Measurements from ENCODE around the gene FAM131B. TPM values are rescaled to one million over a fixed set of nuclear protein-coding genes. Genes with fewer than 3 reads are reported as not detected.

Gene FAM131B
- total and polyA plus RNA-seq, 9 of the 15 experiments (the other 6 are each of a cell fraction or from before 2014, with no cell fraction given) = 0.03 to 0.04 TPM; not detected in 7

- TF ChIP-seq ARID3A (IDR thresholded peaks at IDR 0.05; ENCODE audit: borderline replicate concordance, low read depth, low read length) (no peak), TFE3 (CRISPR knock-in tag; IDR thresholded peaks at IDR 0.05) (no peak), TCF15 (CRISPR knock-in tag; IDR thresholded peaks at IDR 0.05) (no peak), GABPB2 (CRISPR knock-in tag; conservative IDR thresholded peaks at IDR 0.05) (no peak), BMI1 (IDR thresholded peaks at IDR 0.05; ENCODE audit: low read length) (no peak), RBM14 (IDR thresholded peaks at IDR 0.05; ENCODE audit: borderline replicate concordance, insufficient read depth, low read depth, low read length) (no peak), ZNF224 (CRISPR knock-in tag; IDR thresholded peaks at IDR 0.05) (no peak), BDP1 (IDR thresholded peaks at IDR 0.05; ENCODE audit: insufficient read depth, insufficient read length) (no peak), C11orf30 (IDR thresholded peaks at IDR 0.05; ENCODE audit: low read depth) (no peak), EHMT2 (IDR thresholded peaks at IDR 0.05) (peak; percentile 48; the same call in 1 of the 2 replicates), SPI1 (IDR thresholded peaks at IDR 0.05; ENCODE audit: borderline replicate concordance, low read depth, low read length) (peak; percentile 61; the same call in 1 of the 2 replicates), DPF2 (IDR thresholded peaks at IDR 0.05) (no peak), ZNF12 (CRISPR knock-in tag; IDR thresholded peaks at IDR 0.05) (no peak), SRSF1 (IDR thresholded peaks at IDR 0.05; ENCODE audit: low read depth, low read length) (no peak), DNMT1 (IDR thresholded peaks at IDR 0.05) (no peak), HOXB6 (CRISPR knock-in tag; IDR thresholded peaks at IDR 0.05; ENCODE audit: borderline replicate concordance) (no peak), FIP1L1 (IDR thresholded peaks at IDR 0.05; ENCODE audit: low read depth, low read length, poor library complexity, severe bottlenecking) (no peak), MTA1 (IDR thresholded peaks at IDR 0.05; ENCODE audit: borderline replicate concordance) (no peak), MAFG (tag; conservative IDR thresholded peaks at IDR 0.05) (no peak), ELK3 (CRISPR knock-in tag; IDR thresholded peaks at IDR 0.05) (no peak), NR0B1 (IDR thresholded peaks at IDR 0.05; ENCODE audit: partially characterized antibody) (no peak), POLR2A (conservative IDR thresholded peaks at IDR 0.05) (peak; percentile 78), YBX1 (IDR thresholded peaks at IDR 0.05) (peak; percentile 74; the same call in 1 of the 2 replicates)
Measured at GRCh38 chr7:143385891-143386781, 23.6 kb upstream of the FAM131B start (continued).
